HepG2 (cell line): ENCODE results near the gene ZCCHC17. TPM values are rescaled to one million over a fixed set of nuclear protein-coding genes. Genes with fewer than 3 reads are reported as not detected.

ENCODE experiments used
- ARID2 ChIP-seq: sonication (generic); formaldehyde crosslinking; IDR thresholded peaks from 2 replicates; pipeline ENCODE4 v1.8.1; 2022; ENCODE audit warnings: mild to moderate bottlenecking, missing genetic modification reagents, borderline replicate concordance
- HDAC2 ChIP-seq: sonication (generic); formaldehyde crosslinking; IDR thresholded peaks from 2 replicates; pipeline ENCODE4 v1.4.0; 2020; ENCODE audit warnings: missing genetic modification reagents
- HNRNPH1 ChIP-seq: fragments of 200-400 bp; formaldehyde crosslinking; optimal IDR thresholded peaks from 2 replicates; pipeline ENCODE3; 2017; ENCODE audit warnings: mild to moderate bottlenecking, low read depth, low read length
- JUND ChIP-seq: sonication (generic); formaldehyde crosslinking; IDR thresholded peaks from 2 replicates; pipeline ENCODE4 v1.8.0; 2022; ENCODE audit warnings: mild to moderate bottlenecking, missing genetic modification reagents
- KDM6A ChIP-seq: IDR thresholded peaks from 2 replicates; pipeline ENCODE4 v1.6.1; 2016; ENCODE audit warnings: low read depth
- MZF1 ChIP-seq: sonication (generic); formaldehyde crosslinking; IDR thresholded peaks from 2 replicates; pipeline ENCODE4 v1.8.1; 2023; ENCODE audit warnings: mild to moderate bottlenecking, missing genetic modification reagents, borderline replicate concordance
- NFKB2 ChIP-seq: sonication (generic); formaldehyde crosslinking; IDR thresholded peaks from 2 replicates; pipeline ENCODE4 v1.4.0; 2020; ENCODE audit warnings: missing genetic modification reagents, borderline replicate concordance
- NFRKB ChIP-seq: fragments of 450-650 bp; IDR thresholded peaks from 2 replicates; pipeline ENCODE4 v1.6.1; 2017
- RERE ChIP-seq: IDR thresholded peaks from 2 replicates; pipeline ENCODE4 v1.6.1; 2016; ENCODE audit warnings: low read depth, missing genetic modification reagents, missing compliant biosample characterization
- TCF7 ChIP-seq: sonication (generic); IDR thresholded peaks from 2 replicates; pipeline ENCODE4 v1.6.1; 2016; ENCODE audit warnings: antibody characterized with exemption, low read depth
- ZNF724P ChIP-seq: sonication (generic); formaldehyde crosslinking; IDR thresholded peaks from 2 replicates; pipeline ENCODE4 v1.8.0; 2022; ENCODE audit warnings: missing genetic modification reagents, borderline replicate concordance
- ZNF782 ChIP-seq: sonication (generic); formaldehyde crosslinking; IDR thresholded peaks from 2 replicates; pipeline ENCODE4 v1.4.0; 2020; ENCODE audit warnings: missing genetic modification reagents, mild to moderate bottlenecking, borderline replicate concordance
- ZSCAN9 ChIP-seq: IDR thresholded peaks from 2 replicates; pipeline ENCODE4 v1.6.1; 2016; ENCODE audit warnings: borderline replicate concordance
- polyA plus RNA-seq, 8 experiments: library from polyadenylated mRNA; depleted of rRNA in 3 of 8; stranded (reverse) in 7 of 8; unstranded in 1 of 8; fragments of >200 nt; fragmentation: Illumina TruSeq in 4 of 8; extraction: Trizol in 4 of 8; gene quantifications; 2 replicates each; pipeline versions ENCODE4 v1.2.1 to v1.2.3, GENCODE V29; 2011 to 2016; ENCODE audit warnings: low read depth in 4 of 8, missing spikeins in 1 of 8, mixed read lengths in 1 of 8; ENCODE audit not compliant: insufficient read depth in 1 of 8
- total RNA-seq, 5 experiments: library from RNA; depleted of rRNA; stranded (reverse); fragments of >200 nt; fragmentation: Illumina TruSeq; extraction: Trizol; gene quantifications; 2 replicates each; pipeline ENCODE4 v1.2.3, GENCODE V29; 2016; ENCODE audit warnings: low read depth in 1 of 5
- TF ChIP-seq, protein P1 (sequence below): sonication (generic); formaldehyde crosslinking; IDR thresholded peaks from 2 replicates; pipeline ENCODE4 v1.4.0; 2020; ENCODE audit warnings: missing genetic modification reagents
- TF ChIP-seq, protein P2 (sequence below), 2 experiments: sonication (generic) in 1 of 2; formaldehyde crosslinking in 1 of 2; IDR thresholded peaks; 2 replicates each; pipeline versions ENCODE4 v1.6.1 to v1.9.0; 2014 to 2022; ENCODE audit warnings: antibody characterized with exemption in 1 of 2, borderline replicate concordance in 1 of 2, inconsistent platforms in 1 of 2, low read depth in 1 of 2, missing genetic modification reagents in 1 of 2
- TF ChIP-seq, protein P3 (sequence below): sonication (generic); formaldehyde crosslinking; IDR thresholded peaks from 2 replicates; pipeline ENCODE4 v1.8.1; 2022; ENCODE audit warnings: mild to moderate bottlenecking, missing genetic modification reagents

ZCCHC17 gene
- total and polyA plus RNA-seq, 2 of the 13 experiments (the other 11 are each of a cell fraction or from before 2014, with no cell fraction given): 20.5 to 53.0 TPM

DNA sequence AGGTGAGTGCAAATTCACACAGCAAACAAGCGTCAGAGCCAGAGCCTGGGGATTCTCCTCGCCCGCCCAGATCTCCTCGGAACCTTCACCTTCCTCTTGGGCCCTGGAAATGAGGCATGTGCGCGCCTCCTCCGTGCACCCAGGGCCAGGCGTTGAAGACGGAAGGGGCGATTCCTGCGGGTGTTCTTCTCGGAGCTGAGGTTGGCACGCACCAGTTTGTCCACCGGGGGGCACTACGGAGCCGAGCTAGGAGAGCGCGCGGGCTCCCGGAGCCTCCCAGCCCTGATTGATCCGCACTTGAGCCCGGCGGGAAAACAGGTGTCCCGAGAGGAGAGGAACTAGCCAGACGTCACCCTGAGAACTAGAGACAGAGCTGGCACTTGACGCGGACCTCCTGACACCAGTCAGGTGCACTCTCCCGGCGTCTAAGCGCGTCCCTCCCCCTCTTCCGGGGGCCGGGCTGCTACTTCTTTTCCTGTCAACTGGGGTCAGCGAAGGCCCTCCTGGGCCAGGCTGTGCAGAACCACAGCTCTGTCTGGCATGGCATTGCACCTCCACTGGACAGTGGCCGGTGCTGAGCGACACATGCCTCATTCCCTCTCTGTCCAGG, 97.9 kb downstream of the ZCCHC17 start (continued):
- TF ChIP-seq, protein P1, sequence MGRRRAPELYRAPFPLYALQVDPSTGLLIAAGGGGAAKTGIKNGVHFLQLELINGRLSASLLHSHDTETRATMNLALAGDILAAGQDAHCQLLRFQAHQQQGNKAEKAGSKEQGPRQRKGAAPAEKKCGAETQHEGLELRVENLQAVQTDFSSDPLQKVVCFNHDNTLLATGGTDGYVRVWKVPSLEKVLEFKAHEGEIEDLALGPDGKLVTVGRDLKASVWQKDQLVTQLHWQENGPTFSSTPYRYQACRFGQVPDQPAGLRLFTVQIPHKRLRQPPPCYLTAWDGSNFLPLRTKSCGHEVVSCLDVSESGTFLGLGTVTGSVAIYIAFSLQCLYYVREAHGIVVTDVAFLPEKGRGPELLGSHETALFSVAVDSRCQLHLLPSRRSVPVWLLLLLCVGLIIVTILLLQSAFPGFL (CRISPR knock-in tag): no peak
- TF ChIP-seq ZSCAN9 (CRISPR knock-in tag) (0 out of 2 replicates have a peak, but pooled peaks have one; percentile 15), HDAC2 (CRISPR knock-in tag) (no peak), MZF1 (CRISPR knock-in tag) (no peak), NFKB2 (CRISPR knock-in tag) (peak; percentile 36; the same call in 1 of the 2 replicates), RERE (CRISPR knock-in tag) (no peak), ZNF782 (no peak), NFRKB (no peak), KDM6A (no peak), ARID2 (CRISPR knock-in tag) (no peak), ZNF724P (CRISPR knock-in tag) (no peak), JUND (CRISPR knock-in tag) (no peak), TCF7 (no peak), HNRNPH1 (no peak)
- TF ChIP-seq, protein P2, sequence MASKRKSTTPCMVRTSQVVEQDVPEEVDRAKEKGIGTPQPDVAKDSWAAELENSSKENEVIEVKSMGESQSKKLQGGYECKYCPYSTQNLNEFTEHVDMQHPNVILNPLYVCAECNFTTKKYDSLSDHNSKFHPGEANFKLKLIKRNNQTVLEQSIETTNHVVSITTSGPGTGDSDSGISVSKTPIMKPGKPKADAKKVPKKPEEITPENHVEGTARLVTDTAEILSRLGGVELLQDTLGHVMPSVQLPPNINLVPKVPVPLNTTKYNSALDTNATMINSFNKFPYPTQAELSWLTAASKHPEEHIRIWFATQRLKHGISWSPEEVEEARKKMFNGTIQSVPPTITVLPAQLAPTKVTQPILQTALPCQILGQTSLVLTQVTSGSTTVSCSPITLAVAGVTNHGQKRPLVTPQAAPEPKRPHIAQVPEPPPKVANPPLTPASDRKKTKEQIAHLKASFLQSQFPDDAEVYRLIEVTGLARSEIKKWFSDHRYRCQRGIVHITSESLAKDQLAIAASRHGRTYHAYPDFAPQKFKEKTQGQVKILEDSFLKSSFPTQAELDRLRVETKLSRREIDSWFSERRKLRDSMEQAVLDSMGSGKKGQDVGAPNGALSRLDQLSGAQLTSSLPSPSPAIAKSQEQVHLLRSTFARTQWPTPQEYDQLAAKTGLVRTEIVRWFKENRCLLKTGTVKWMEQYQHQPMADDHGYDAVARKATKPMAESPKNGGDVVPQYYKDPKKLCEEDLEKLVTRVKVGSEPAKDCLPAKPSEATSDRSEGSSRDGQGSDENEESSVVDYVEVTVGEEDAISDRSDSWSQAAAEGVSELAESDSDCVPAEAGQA (IDR thresholded peaks at IDR 0.05; ENCODE audit: low read depth): no peak
- TF ChIP-seq, protein P2 (CRISPR knock-in tag; IDR thresholded peaks at IDR 0.05; ENCODE audit: borderline replicate concordance): no peak
- TF ChIP-seq, protein P3, sequence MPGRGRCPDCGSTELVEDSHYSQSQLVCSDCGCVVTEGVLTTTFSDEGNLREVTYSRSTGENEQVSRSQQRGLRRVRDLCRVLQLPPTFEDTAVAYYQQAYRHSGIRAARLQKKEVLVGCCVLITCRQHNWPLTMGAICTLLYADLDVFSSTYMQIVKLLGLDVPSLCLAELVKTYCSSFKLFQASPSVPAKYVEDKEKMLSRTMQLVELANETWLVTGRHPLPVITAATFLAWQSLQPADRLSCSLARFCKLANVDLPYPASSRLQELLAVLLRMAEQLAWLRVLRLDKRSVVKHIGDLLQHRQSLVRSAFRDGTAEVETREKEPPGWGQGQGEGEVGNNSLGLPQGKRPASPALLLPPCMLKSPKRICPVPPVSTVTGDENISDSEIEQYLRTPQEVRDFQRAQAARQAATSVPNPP (CRISPR knock-in tag): no peak
